GM12864 (cell line): ENCODE data around the gene KCNQ2.

Source experiments
- DNase-seq: peaks from one replicate; pipeline ENCODE4 v3.0.0-alpha.2; 2011; ENCODE audit warnings: low read depth
- H3K4me3 ChIP-seq: 2 replicates; pipeline ENCODE4 v1.5.1; 2011; ENCODE audit warnings: mild to moderate bottlenecking, low read depth, low read length, control low read depth
- CTCF ChIP-seq: IDR thresholded peaks from 2 replicates; pipeline ENCODE4 v1.5.1; 2011; ENCODE audit warnings: low read depth, mild to moderate bottlenecking, moderate library complexity, low read length, control low read depth, inconsistent platforms; ENCODE audit errors: missing control alignments

KCNQ2 gene

GRCh38 chr20:63439866-63440265, 32.6 kb downstream of the KCNQ2 start:
- no peak for TF ChIP-seq CTCF
- DNase-seq = no peak
- H3K4me3 ChIP-seq = no peak overlapping the region

- no peak for DNase-seq
- no peak overlapping the region for H3K4me3 ChIP-seq
- TF ChIP-seq CTCF = no peak
Measured at GRCh38 chr20:63438121-63438520, 34.3 kb downstream of the KCNQ2 start.

- DNase-seq = no peak
- H3K4me3 ChIP-seq = no peak overlapping the region
- no peak for TF ChIP-seq CTCF
Measured at GRCh38 chr20:63435552-63435951, 36.9 kb downstream of the KCNQ2 start.

GRCh38 chr20:63434599-63435378, 37.7 kb downstream of the KCNQ2 start:
- peak; percentile 87 for TF ChIP-seq CTCF
- H3K4me3 ChIP-seq = no peak overlapping the region
- DNase-seq = peak; percentile 30

- no peak overlapping the region for H3K4me3 ChIP-seq
- no peak for TF ChIP-seq CTCF
- no peak for DNase-seq
Measured at GRCh38 chr20:63433756-63434531, 38.5 kb downstream of the KCNQ2 start.

- TF ChIP-seq CTCF = no peak
- H3K4me3 ChIP-seq = no peak overlapping the region
- DNase-seq = no peak
Measured at GRCh38 chr20:63433351-63433750, 39.1 kb downstream of the KCNQ2 start.
